Lung (tissue), 12 donors: ENCODE measurements around the gene ZNF330. TPM values are rescaled to one million over a fixed set of nuclear protein-coding genes. Genes with fewer than 3 reads are reported as not detected.
"Not testable (repeated sequence)": the region's sequence is repeated elsewhere in the genome, so short reads cannot be mapped to it uniquely, and the experiment has no call there.

ENCODE experiments used
- ATAC-seq: fragments of 200-7000 bp; cut with Tn5 transposase; one replicate; pipeline ENCODE4 v1.9.1; 2020; ENCODE audit warnings: moderate number of reproducible peaks; ENCODE audit not compliant: insufficient read depth, low FRiP score
- DNase-seq, 3 donors: peaks; one replicate each; pipeline ENCODE4 v3.0.0-alpha.2; 2013 to 2017
- H3K27ac ChIP-seq, 2 donors: one replicate each; pipeline ENCODE4 v1.5.1; 2013; ENCODE audit warnings: mild to moderate bottlenecking in 2 of 2, moderate library complexity in 2 of 2, control low read depth in 1 of 2, inconsistent platforms in 1 of 2, low read depth in 1 of 2, low read length in 1 of 2
- H3K27me3 ChIP-seq, 3 donors: one replicate each; pipeline ENCODE4 v1.5.1; 2013; ENCODE audit warnings: low read length in 2 of 3; ENCODE audit not compliant: control insufficient read depth in 3 of 3, insufficient read depth in 3 of 3
- H3K36me3 ChIP-seq, 4 donors: one replicate each; pipeline ENCODE4 v1.5.1; 2013; ENCODE audit warnings: low read length in 4 of 4, mild to moderate bottlenecking in 1 of 4, moderate library complexity in 1 of 4; ENCODE audit not compliant: control insufficient read depth in 4 of 4, insufficient read depth in 4 of 4
- H3K4me1 ChIP-seq, 5 donors: one replicate each; pipeline ENCODE4 v1.5.1; 2013; ENCODE audit warnings: low read length in 5 of 5, mild to moderate bottlenecking in 2 of 5, moderate library complexity in 1 of 5; ENCODE audit not compliant: control insufficient read depth in 5 of 5, insufficient read depth in 5 of 5
- H3K4me3 ChIP-seq: one replicate; pipeline ENCODE4 v1.5.1; 2013; ENCODE audit warnings: mild to moderate bottlenecking, control low read depth, moderate library complexity
- H3K9ac ChIP-seq, 2 donors: one replicate each; pipeline ENCODE4 v1.5.1; 2013; ENCODE audit warnings: low read length in 2 of 2, control low read depth in 1 of 2; ENCODE audit not compliant: insufficient read depth in 1 of 2
- H3K9me3 ChIP-seq, 4 donors: one replicate each; pipeline ENCODE4 v1.5.1; 2013; ENCODE audit warnings: low read length in 3 of 4, mild to moderate bottlenecking in 1 of 4, moderate library complexity in 1 of 4; ENCODE audit not compliant: control insufficient read depth in 4 of 4, insufficient read depth in 3 of 4
- WGBS, 2 donors: extraction: QIAGEN DNeasy Blood & Tissue Kit; methylation state at CpG; one replicate each; pipeline ENCODE4 v1.1.7; 2013; 5-methylcytosine and 5-hydroxymethylcytosine counted together
- polyA plus RNA-seq, 2 donors: library from polyadenylated mRNA; stranded (reverse); fragments of 200-250 nt; gene quantifications; one replicate each; pipeline ENCODE4 v1.2.1, GENCODE V29; 2013
- total RNA-seq, 2 donors: library from RNA; depleted of rRNA in 1 of 2; stranded (reverse); fragments of >200 nt in 1 of 2; gene quantifications; one replicate each; pipeline ENCODE4 v1.2.1, GENCODE V29; 2014 to 2021
- TF ChIP-seq, protein P1 (sequence below): IDR thresholded peaks from 2 replicates; pipeline ENCODE4 v1.5.1; 2012; ENCODE audit warnings: mild to moderate bottlenecking; ENCODE audit errors: control extremely low read depth, extremely low read depth
- donor health status: control.
- donor health status: control.
- donor health status: Bipolar disorder and iron deficiency.
- donor health status: healthy.
- donor health status: DM: yes; HTN: yes; CAD: no.

Gene ZNF330
- total and polyA plus RNA-seq, 4 donors, result 23.7 to 55.8 (median 37.3) TPM

DNA sequence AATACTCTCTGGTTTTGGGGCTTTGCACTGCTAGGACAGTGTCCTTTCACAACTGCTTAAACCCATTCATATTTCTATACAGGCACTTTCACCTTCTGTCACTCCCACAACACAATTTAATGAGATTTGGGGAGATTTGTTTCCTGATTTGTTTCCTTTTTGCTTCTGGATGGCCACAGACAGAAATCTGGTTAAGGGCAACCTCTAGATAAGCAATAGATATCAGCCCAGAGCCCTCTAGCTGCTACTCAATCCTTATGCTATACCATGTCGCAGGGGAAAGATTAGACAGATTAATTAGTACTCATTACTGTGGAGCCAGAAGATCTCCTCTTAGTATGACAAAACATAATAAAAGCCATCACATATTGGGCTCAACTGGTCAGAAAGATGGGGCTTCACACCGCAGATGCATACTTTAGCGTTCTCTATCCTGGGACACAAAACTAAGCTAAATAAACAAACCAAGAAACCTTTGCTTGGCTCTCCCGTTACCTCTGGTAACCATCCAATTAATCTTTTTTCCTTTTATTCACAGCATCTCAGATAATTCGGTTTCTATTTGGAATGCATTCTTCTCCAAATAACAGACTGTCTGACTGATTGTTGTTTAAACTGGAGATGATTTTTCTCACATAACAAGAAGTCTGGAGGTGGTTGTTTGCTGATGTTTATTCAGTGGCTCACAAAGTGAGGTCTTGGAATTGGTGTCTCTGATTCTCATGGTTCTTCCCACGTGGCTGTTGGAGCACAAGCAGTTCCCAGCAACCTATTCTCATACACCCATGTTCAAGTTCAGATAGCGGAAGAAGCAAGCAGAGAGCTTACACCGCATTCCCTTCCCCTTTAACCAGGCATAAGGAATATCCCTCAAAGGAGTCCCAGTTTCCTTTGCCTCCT, 41.0 kb upstream of the ZNF330 start:
- no peak overlapping the region for H3K4me3 ChIP-seq
- ATAC-seq (no peak), DNase-seq (no peak)
- H3K9ac ChIP-seq, result no peak overlapping the region
- no peaks in the 10 kb centered on the region for H3K27me3 ChIP-seq
- no peaks in the 10 kb centered on the region for H3K36me3 ChIP-seq
- no peaks in the 10 kb centered on the region for H3K9me3 ChIP-seq
- 52 to 67% methylated on average over 8 of the region's 8 CpGs for WGBS, 2 donors
- no peaks in the 10 kb centered on the region for H3K4me1 ChIP-seq
- TF ChIP-seq, protein P1, sequence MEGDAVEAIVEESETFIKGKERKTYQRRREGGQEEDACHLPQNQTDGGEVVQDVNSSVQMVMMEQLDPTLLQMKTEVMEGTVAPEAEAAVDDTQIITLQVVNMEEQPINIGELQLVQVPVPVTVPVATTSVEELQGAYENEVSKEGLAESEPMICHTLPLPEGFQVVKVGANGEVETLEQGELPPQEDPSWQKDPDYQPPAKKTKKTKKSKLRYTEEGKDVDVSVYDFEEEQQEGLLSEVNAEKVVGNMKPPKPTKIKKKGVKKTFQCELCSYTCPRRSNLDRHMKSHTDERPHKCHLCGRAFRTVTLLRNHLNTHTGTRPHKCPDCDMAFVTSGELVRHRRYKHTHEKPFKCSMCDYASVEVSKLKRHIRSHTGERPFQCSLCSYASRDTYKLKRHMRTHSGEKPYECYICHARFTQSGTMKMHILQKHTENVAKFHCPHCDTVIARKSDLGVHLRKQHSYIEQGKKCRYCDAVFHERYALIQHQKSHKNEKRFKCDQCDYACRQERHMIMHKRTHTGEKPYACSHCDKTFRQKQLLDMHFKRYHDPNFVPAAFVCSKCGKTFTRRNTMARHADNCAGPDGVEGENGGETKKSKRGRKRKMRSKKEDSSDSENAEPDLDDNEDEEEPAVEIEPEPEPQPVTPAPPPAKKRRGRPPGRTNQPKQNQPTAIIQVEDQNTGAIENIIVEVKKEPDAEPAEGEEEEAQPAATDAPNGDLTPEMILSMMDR, result no peak
- H3K27ac ChIP-seq, result no peak overlapping the region

DNA sequence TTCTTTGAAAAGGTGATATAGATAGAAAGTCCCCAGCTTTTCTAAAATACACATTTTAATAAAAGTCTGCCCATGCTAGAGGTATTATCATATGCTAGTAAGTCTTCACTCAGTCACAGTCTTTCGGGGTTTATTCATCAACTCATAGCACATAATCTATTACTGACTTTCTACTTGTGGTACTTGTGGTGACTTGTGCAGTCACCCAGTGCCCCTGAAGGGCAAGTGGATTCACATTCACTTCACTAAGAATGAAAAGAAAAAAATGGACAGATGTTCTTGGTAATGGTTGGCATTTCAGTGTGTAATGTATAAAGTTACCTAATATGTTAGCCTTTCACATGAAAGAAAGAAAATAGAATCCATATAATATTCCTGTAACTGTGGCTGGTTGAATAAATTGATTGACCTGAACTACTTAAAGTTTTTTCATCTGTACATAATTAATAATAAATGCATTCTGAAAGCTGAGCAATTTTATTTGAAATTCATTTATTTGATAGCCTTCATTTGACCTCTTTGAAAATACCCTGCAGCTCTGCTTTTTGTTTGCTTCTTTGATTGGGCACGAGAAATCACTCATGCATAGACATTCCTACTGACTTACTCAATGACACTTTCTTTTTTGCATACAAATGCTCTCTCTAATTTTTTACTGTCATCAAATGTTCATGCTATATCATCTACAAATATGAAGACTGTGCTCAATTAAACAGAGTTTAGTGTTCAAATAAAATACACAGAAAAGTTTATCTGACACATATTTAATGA, 39.5 kb upstream of the ZNF330 start:
- TF ChIP-seq, protein P1, result no peak

DNA sequence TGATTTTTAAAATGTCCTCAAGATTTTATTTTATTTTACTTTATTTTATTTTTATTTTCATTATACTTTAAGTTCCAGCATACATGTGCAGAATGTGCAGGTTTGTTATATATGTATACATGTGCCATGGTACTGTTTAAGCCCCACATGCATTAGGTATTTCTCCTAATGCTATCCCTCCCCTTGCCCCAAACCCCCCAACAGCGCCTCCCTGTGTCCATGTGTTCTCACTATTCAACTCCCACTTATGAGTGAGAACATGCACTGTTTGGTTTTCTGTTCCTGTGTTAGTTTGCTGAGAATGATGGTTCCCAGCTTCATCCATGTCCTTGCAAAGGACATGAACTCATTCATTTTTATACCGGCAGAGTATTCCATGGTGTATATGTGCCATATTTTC, 37.2 kb upstream of the ZNF330 start:
- not testable (repeated sequence) for H3K9me3 ChIP-seq, H3K4me1 ChIP-seq, DNase-seq, H3K27ac ChIP-seq, H3K27me3 ChIP-seq, H3K9ac ChIP-seq, H3K36me3 ChIP-seq, ATAC-seq, H3K4me3 ChIP-seq
- whole genome bisulfite sequencing, 2 donors, result 62 to 86% methylated on average over 2 of the region's 2 CpGs

More for the DNA sequence above, 39.5 kb upstream of the ZNF330 start:
- H3K9me3 ChIP-seq, result no peaks in the 10 kb centered on the region
- 86 to 92% methylated on average over 2 of the region's 2 CpGs for WGBS, 2 donors
- no peak for ATAC-seq
- H3K4me1 ChIP-seq, result no peaks in the 10 kb centered on the region
- no peaks in the 10 kb centered on the region for H3K36me3 ChIP-seq
- no peaks in the 10 kb centered on the region for H3K27me3 ChIP-seq
- H3K27ac ChIP-seq, result no peak overlapping the region
- no peak for DNase-seq
- no peak overlapping the region for H3K4me3 ChIP-seq
- H3K9ac ChIP-seq, result no peak overlapping the region

DNA sequence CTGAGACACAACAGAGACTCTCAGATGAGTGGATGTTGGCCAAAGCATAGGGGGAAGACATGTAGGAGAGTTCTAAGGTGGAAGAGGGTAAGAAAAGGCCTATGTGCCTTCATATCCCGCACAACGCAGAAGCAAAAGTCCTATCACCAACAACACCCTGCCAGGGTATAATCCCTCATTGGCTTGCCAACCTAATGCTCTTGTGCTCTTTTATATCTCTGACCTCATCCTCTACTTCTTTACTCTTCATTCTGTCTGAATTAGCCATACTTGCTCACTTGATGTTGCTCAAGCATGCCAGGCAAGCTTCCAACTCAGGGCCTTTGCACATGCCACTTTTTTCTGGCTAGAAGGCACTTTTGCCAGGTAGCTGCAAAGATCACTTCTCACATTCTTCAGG, 28.1 kb upstream of the ZNF330 start:
- H3K36me3 ChIP-seq, result no peaks in the 10 kb centered on the region
- 95 to 97% methylated on average over 2 of the region's 2 CpGs for WGBS, 2 donors
- no peaks in the 10 kb centered on the region for H3K27me3 ChIP-seq
- H3K9ac ChIP-seq, result no peak overlapping the region
- no peaks in the 10 kb centered on the region for H3K9me3 ChIP-seq
- TF ChIP-seq, protein P1, result no peak
- ATAC-seq (no peak), DNase-seq (no peak)
- no peaks in the 10 kb centered on the region for H3K4me1 ChIP-seq
- no peak overlapping the region for H3K4me3 ChIP-seq
- no peak overlapping the region for H3K27ac ChIP-seq
